Upper lobe of left lung (tissue), 4 donors: Measurements from ENCODE around the gene HEATR5B.

Experiments used
- EP300 ChIP-seq, 4 donors: sonication (generic); formaldehyde crosslinking; IDR thresholded peaks; one replicate each; pipeline ENCODE4 v1.5.1; 2017; ENCODE audit warnings: antibody characterized with exemption in 4 of 4, control low read depth in 2 of 4
- POLR2A ChIP-seq, 4 donors: fragments of 450-650 bp; IDR thresholded peaks; one replicate each; pipeline ENCODE4 v1.5.1; 2016 to 2017; ENCODE audit warnings: antibody characterized with exemption in 4 of 4, mild to moderate bottlenecking in 2 of 4
- POLR2AphosphoS5 ChIP-seq, 2 donors: sonication (generic); formaldehyde crosslinking; IDR thresholded peaks; one replicate each; pipeline ENCODE4 v1.5.1; 2017; ENCODE audit warnings: antibody characterized with exemption in 2 of 2
- TF ChIP-seq, protein P1 (sequence below), 6 experiments: fragments of 450-650 bp in 4 of 6; fragments of 200-600 bp in 2 of 6; sonication (generic) in 2 of 6; IDR thresholded peaks; one replicate each; pipeline ENCODE4 v1.5.1; 2016 to 2019; ENCODE audit warnings: antibody characterized with exemption in 6 of 6

DNA sequence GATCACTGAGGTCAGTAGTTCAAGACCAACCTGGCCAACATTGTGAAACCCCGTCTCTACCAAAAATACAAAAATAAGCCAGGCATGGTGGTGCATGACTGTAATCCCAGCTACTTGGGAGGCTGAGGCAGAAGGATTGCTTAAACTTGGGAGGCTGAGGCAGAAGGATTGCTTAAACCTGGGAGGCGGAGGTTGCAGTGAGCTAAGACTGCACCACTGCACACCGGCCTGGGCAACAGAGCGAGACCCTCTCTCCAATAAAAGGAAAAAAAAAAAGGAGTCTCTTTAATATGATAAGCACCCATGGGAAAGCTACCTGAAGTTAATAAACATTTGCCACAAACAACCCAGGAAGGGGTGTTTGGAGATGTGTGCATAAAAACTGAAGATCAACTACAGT lies 120.4 kb downstream of the HEATR5B start:
- TF ChIP-seq, protein P1, sequence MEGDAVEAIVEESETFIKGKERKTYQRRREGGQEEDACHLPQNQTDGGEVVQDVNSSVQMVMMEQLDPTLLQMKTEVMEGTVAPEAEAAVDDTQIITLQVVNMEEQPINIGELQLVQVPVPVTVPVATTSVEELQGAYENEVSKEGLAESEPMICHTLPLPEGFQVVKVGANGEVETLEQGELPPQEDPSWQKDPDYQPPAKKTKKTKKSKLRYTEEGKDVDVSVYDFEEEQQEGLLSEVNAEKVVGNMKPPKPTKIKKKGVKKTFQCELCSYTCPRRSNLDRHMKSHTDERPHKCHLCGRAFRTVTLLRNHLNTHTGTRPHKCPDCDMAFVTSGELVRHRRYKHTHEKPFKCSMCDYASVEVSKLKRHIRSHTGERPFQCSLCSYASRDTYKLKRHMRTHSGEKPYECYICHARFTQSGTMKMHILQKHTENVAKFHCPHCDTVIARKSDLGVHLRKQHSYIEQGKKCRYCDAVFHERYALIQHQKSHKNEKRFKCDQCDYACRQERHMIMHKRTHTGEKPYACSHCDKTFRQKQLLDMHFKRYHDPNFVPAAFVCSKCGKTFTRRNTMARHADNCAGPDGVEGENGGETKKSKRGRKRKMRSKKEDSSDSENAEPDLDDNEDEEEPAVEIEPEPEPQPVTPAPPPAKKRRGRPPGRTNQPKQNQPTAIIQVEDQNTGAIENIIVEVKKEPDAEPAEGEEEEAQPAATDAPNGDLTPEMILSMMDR (IDR thresholded peaks at IDR 0.05): no peak
- TF ChIP-seq POLR2A (IDR thresholded peaks at IDR 0.05) (no peak), POLR2AphosphoS5 (IDR thresholded peaks at IDR 0.05) (no peak), EP300 (IDR thresholded peaks at IDR 0.05) (no peak)
